ENCODE results near the gene RUVBL1. TPM values are rescaled to one million over a fixed set of nuclear protein-coding genes. Genes with fewer than 3 reads are reported as not detected.

RUVBL1 gene
- total and polyA plus RNA-seq, 4 donors: 13.3 to 23.1 (median 13.9) TPM

DNA sequence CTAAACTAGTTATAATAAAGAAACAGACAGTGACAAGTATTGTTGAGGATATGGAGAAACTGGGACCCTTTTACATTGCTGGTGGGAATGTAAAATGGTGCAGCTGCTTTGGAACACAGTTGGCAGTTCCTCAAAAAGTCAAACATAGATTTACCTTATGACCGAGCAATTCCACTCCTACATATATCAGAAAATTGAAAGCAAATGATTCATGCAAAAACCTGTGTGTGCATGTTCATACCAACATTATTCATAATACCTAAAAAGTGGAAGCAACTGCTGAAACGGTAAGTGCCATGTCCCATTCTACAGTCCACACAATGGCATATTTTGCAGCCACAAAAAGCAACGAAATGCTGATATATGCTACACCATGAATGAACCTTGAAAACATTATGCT lies 83.6 kb downstream of the RUVBL1 start:
- H3K27me3 ChIP-seq (ENCODE audit: control insufficient read depth in 4 of 4, insufficient read depth in 4 of 4, low read length in 3 of 4): no peaks in the 10 kb centered on the region
- H3K36me3 ChIP-seq (ENCODE audit: control insufficient read depth in 4 of 4, insufficient read depth in 3 of 4, low read depth in 1 of 4, low read length in 3 of 4): no peaks in the 10 kb centered on the region
- peaks cover 0 to 3% (median 0%) of the 10 kb centered on the region in 4 donors for H3K4me1 ChIP-seq (ENCODE audit: control insufficient read depth in 4 of 4, insufficient read depth in 4 of 4, low read length in 3 of 4)
- no peaks in the 10 kb centered on the region for H3K9me3 ChIP-seq (ENCODE audit: control insufficient read depth in 4 of 4, low read length in 3 of 4)
- H3K4me3 ChIP-seq (ENCODE audit: low read depth in 1 of 3, low read length in 3 of 3): no peak overlapping the region
- no peak for TF ChIP-seq TAF1 (conservative IDR thresholded peaks at IDR 0.05)
- TF ChIP-seq YY1 (IDR thresholded peaks at IDR 0.05): no peak
- TF ChIP-seq EGR1 (IDR thresholded peaks at IDR 0.05; ENCODE audit: low read depth in 2 of 2): no peak
- no peak for TF ChIP-seq FOXA1 (IDR thresholded peaks at IDR 0.05)
- TF ChIP-seq RXRA (IDR thresholded peaks at IDR 0.05): no peak
- TF ChIP-seq NR2F2 (IDR thresholded peaks at IDR 0.05): no peak
- TF ChIP-seq JUND (IDR thresholded peaks at IDR 0.05): no peak
- TF ChIP-seq, protein P1, sequence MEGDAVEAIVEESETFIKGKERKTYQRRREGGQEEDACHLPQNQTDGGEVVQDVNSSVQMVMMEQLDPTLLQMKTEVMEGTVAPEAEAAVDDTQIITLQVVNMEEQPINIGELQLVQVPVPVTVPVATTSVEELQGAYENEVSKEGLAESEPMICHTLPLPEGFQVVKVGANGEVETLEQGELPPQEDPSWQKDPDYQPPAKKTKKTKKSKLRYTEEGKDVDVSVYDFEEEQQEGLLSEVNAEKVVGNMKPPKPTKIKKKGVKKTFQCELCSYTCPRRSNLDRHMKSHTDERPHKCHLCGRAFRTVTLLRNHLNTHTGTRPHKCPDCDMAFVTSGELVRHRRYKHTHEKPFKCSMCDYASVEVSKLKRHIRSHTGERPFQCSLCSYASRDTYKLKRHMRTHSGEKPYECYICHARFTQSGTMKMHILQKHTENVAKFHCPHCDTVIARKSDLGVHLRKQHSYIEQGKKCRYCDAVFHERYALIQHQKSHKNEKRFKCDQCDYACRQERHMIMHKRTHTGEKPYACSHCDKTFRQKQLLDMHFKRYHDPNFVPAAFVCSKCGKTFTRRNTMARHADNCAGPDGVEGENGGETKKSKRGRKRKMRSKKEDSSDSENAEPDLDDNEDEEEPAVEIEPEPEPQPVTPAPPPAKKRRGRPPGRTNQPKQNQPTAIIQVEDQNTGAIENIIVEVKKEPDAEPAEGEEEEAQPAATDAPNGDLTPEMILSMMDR (IDR thresholded peaks at IDR 0.05; ENCODE audit: low read depth, low read length, missing input control): no peak
- TF ChIP-seq, protein P2, sequence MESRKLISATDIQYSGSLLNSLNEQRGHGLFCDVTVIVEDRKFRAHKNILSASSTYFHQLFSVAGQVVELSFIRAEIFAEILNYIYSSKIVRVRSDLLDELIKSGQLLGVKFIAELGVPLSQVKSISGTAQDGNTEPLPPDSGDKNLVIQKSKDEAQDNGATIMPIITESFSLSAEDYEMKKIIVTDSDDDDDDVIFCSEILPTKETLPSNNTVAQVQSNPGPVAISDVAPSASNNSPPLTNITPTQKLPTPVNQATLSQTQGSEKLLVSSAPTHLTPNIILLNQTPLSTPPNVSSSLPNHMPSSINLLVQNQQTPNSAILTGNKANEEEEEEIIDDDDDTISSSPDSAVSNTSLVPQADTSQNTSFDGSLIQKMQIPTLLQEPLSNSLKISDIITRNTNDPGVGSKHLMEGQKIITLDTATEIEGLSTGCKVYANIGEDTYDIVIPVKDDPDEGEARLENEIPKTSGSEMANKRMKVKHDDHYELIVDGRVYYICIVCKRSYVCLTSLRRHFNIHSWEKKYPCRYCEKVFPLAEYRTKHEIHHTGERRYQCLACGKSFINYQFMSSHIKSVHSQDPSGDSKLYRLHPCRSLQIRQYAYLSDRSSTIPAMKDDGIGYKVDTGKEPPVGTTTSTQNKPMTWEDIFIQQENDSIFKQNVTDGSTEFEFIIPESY (IDR thresholded peaks at IDR 0.05): no peak
- TF ChIP-seq, protein P3, sequence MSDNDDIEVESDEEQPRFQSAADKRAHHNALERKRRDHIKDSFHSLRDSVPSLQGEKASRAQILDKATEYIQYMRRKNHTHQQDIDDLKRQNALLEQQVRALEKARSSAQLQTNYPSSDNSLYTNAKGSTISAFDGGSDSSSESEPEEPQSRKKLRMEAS (IDR thresholded peaks at IDR 0.05): no peak
- no peak for TF ChIP-seq HNF4A (conservative IDR thresholded peaks at IDR 0.05)
- 91% methylated on average over 3 of the region's 3 CpGs for WGBS
- H3K27ac ChIP-seq (ENCODE audit: low read depth in 1 of 2, low read length in 2 of 2): no peak overlapping the region
- DNase-seq (ENCODE audit: low spot score): no peak
- no peak overlapping the region for H3K9ac ChIP-seq (ENCODE audit: low read depth in 1 of 2, low read length in 2 of 2)

DNA sequence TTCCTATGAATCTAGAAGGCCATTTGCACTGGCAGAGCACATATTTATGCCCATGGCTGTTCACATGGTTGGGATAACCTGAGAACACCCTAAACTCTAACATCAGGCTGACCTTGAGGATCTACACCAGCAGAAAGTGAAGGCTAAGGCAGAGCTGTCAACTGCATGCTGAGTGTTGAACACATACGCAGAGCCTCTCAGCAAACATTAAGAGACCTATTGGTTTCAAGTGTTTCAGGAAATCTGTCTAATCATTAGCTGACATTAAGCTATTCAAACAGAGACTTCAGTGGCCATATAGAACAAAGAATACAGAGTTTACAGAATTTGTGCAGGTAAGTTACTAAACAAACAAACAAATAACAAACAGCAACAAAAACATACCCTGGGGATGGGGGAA lies 87.5 kb downstream of the RUVBL1 start:
- TF ChIP-seq, protein P1 (IDR thresholded peaks at IDR 0.05; ENCODE audit: low read depth, low read length, missing input control): no peak
- TF ChIP-seq, protein P4, sequence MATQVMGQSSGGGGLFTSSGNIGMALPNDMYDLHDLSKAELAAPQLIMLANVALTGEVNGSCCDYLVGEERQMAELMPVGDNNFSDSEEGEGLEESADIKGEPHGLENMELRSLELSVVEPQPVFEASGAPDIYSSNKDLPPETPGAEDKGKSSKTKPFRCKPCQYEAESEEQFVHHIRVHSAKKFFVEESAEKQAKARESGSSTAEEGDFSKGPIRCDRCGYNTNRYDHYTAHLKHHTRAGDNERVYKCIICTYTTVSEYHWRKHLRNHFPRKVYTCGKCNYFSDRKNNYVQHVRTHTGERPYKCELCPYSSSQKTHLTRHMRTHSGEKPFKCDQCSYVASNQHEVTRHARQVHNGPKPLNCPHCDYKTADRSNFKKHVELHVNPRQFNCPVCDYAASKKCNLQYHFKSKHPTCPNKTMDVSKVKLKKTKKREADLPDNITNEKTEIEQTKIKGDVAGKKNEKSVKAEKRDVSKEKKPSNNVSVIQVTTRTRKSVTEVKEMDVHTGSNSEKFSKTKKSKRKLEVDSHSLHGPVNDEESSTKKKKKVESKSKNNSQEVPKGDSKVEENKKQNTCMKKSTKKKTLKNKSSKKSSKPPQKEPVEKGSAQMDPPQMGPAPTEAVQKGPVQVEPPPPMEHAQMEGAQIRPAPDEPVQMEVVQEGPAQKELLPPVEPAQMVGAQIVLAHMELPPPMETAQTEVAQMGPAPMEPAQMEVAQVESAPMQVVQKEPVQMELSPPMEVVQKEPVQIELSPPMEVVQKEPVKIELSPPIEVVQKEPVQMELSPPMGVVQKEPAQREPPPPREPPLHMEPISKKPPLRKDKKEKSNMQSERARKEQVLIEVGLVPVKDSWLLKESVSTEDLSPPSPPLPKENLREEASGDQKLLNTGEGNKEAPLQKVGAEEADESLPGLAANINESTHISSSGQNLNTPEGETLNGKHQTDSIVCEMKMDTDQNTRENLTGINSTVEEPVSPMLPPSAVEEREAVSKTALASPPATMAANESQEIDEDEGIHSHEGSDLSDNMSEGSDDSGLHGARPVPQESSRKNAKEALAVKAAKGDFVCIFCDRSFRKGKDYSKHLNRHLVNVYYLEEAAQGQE (IDR thresholded peaks at IDR 0.05): no peak
- TF ChIP-seq SP1 (IDR thresholded peaks at IDR 0.05) (peak; percentile 51), RXRA (IDR thresholded peaks at IDR 0.05) (peak; percentile 34 to 56), RAD21 (IDR thresholded peaks at IDR 0.05) (peak in 1 of 2 donors; percentile 43), YY1 (IDR thresholded peaks at IDR 0.05) (peak; percentile 29), HNF4A (conservative IDR thresholded peaks at IDR 0.05) (peak; percentile 34 to 46)
- TF ChIP-seq, protein P5, sequence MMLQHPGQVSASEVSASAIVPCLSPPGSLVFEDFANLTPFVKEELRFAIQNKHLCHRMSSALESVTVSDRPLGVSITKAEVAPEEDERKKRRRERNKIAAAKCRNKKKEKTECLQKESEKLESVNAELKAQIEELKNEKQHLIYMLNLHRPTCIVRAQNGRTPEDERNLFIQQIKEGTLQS (IDR thresholded peaks at IDR 0.05): no peak
- Histone ChIP-seq H3K9ac (ENCODE audit: low read depth in 1 of 2, low read length in 2 of 2) (no peak overlapping the region), H3K27ac (ENCODE audit: low read depth in 1 of 2, low read length in 2 of 2) (peak overlapping the region in 1 of 2 donors; percentile 3), H3K4me3 (ENCODE audit: low read depth in 1 of 3, low read length in 3 of 3) (no peak overlapping the region), H3K9me3 (ENCODE audit: control insufficient read depth in 4 of 4, low read length in 3 of 4) (no peaks in the 10 kb centered on the region), H3K36me3 (ENCODE audit: control insufficient read depth in 4 of 4, insufficient read depth in 3 of 4, low read depth in 1 of 4, low read length in 3 of 4) (no peaks in the 10 kb centered on the region), H3K27me3 (ENCODE audit: control insufficient read depth in 4 of 4, insufficient read depth in 4 of 4, low read length in 3 of 4) (no peaks in the 10 kb centered on the region), H3K4me1 (ENCODE audit: control insufficient read depth in 4 of 4, insufficient read depth in 4 of 4, low read length in 3 of 4) (peaks cover 0 to 3% (median 0%) of the 10 kb centered on the region in 4 donors)
- 41% methylated on average over 1 of the region's 1 CpG for WGBS
- DNase-seq (ENCODE audit: low spot score): no peak

Data from liver (tissue), 9 donors.